SU-DHL-6 (cell line): ENCODE data around the gene FAM163B.

Source experiments
- H2AFZ ChIP-seq: fragments of 200-600 bp; sonication (generic); 2 replicates; pipeline ENCODE4 v1.6.1; 2014; ENCODE audit warnings: low read depth, mild to moderate bottlenecking, moderate library complexity, mixed read lengths, antibody characterized with exemption, low read length; ENCODE audit not compliant: severe bottlenecking
- H3F3A ChIP-seq: fragments of 200-600 bp; shearing (Covaris generic); 2 replicates; pipeline ENCODE4 v1.6.0; 2016; ENCODE audit warnings: antibody characterized with exemption, mild to moderate bottlenecking; ENCODE audit not compliant: insufficient read depth
- H3K27ac ChIP-seq: fragments of 200-600 bp; sonication (generic); 2 replicates; pipeline ENCODE4 v1.5.1; 2016; ENCODE audit warnings: low read depth, mild to moderate bottlenecking, low read length, moderate library complexity, mixed read lengths
- H3K27me3 ChIP-seq: fragments of 200-600 bp; sonication (generic), shearing (Covaris generic); 2 replicates; pipeline ENCODE4 v1.6.0; 2014; ENCODE audit warnings: mild to moderate bottlenecking, low read length
- H3K36me3 ChIP-seq: fragments of 200-600 bp; sonication (generic); 2 replicates; pipeline ENCODE4 v1.6.1; 2014; ENCODE audit warnings: mild to moderate bottlenecking, low read length, mixed read lengths
- H3K4me2 ChIP-seq: fragments of 300-600, 200-600 bp; shearing (Covaris generic), sonication (generic); 2 replicates; pipeline ENCODE4 v1.6.0; 2014; ENCODE audit warnings: low read length, low read depth, mild to moderate bottlenecking; ENCODE audit not compliant: poor library complexity, severe bottlenecking
- H3K4me3 ChIP-seq: fragments of 200-600 bp; sonication (generic); 2 replicates; pipeline ENCODE4 v1.5.1; 2014; ENCODE audit warnings: antibody characterized with exemption, low read length, mild to moderate bottlenecking, mixed read lengths; ENCODE audit not compliant: insufficient read depth, poor library complexity, severe bottlenecking
- H3K79me2 ChIP-seq: fragments of 200-600 bp; sonication (generic); 2 replicates; pipeline ENCODE4 v1.6.1; 2014; ENCODE audit warnings: mild to moderate bottlenecking, low read length, moderate library complexity; ENCODE audit not compliant: insufficient read depth
- H3K9ac ChIP-seq: fragments of 200-600 bp; sonication (generic); 2 replicates; pipeline ENCODE4 v1.7.0; 2014; ENCODE audit warnings: mild to moderate bottlenecking, low read length
- H3K9me2 ChIP-seq: fragments of 200-600 bp; sonication (generic); replicated peaks from 2 replicates; pipeline ENCODE4 v1.6.1; 2014; ENCODE audit warnings: low read length; ENCODE audit not compliant: insufficient read depth
- H3K9me3 ChIP-seq: fragments of 200-600 bp; sonication (generic); 2 replicates; pipeline ENCODE4 v1.6.1; 2014; ENCODE audit warnings: low read length, mixed read lengths; ENCODE audit not compliant: insufficient read depth
- H4K20me1 ChIP-seq: fragments of 200-600 bp; sonication (generic); 2 replicates; pipeline ENCODE4 v1.6.1; 2014; ENCODE audit warnings: low read depth, mild to moderate bottlenecking, antibody characterized with exemption, low read length, moderate library complexity, mixed read lengths
- CTCF ChIP-seq: fragments of 200-600 bp; sonication (generic); IDR thresholded peaks from one replicate; pipeline ENCODE4 v1.5.1; 2017; ENCODE audit warnings: antibody characterized with exemption, mild to moderate bottlenecking, low read length, moderate library complexity; ENCODE audit not compliant: insufficient read depth, poor library complexity, severe bottlenecking
- EZH2phosphoT487 ChIP-seq: fragments of 200-600 bp; sonication (generic), shearing (Covaris generic); conservative IDR thresholded peaks from 2 replicates; pipeline ENCODE4 v1.6.1; 2018; ENCODE audit warnings: mild to moderate bottlenecking, antibody characterized with exemption, low read length, moderate library complexity, mixed read lengths

Gene FAM163B

DNA sequence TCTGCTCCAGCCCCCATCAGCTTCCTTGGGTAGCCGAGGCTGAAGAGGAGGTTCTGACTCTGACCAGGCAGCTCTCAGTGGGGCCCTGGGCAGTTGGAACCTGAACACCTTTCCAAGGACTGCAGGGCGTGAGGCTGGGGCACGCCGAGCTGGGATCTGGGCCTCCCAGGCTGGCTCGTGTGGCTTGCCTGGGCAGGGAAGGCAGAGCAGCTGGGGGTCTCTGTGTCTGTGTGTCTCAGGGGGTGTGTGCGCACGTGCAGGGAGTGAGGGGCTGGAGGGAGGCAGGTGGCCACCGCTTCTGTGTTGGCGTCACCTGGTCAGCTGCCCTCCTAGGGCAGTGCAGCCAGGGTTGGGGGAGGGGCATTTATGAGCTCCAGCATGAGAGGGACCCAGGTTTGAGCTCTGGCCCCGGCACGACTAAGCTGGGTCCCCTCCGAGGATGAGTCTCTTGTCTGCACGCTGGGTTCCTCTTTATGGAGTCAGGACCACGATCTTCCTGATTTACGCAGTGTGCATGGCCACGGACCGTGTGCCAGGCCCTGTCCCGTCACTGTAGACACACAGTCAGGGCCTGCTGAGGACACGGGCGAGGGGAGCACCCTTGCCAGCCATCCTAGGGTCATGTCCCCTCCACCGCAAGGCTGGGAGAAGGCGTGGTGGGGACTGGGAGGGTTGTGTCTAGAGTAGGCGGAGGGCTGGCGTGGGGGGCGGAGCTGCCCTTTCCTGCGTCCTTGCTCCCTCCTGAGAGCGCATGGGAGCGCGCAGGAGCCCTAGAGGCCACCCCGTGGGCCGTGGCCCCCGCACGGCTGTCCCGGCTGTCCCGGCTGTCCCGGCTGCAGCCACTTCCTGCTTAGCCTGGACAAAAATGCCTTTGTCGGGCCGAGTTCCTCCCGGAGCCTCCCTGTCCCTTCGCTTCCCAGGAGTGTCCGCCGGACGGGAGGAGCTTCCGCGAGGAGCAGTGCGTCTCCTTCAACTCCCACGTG is 70.0 kb downstream of the FAM163B start:
- Histone ChIP-seq H3K27ac (no peak overlapping the region), H2AFZ (no peak overlapping the region), H3F3A (no peaks in the 10 kb centered on the region), H3K9me2 (no peaks in the 10 kb centered on the region), H3K9me3 (no peaks in the 10 kb centered on the region), H3K4me3 (no peak overlapping the region), H3K36me3 (no peaks in the 10 kb centered on the region), H3K4me2 (no peak overlapping the region), H3K79me2 (no peaks in the 10 kb centered on the region), H3K27me3 (no peaks in the 10 kb centered on the region), H3K9ac (no peak overlapping the region), H4K20me1 (no peaks in the 10 kb centered on the region)
- TF ChIP-seq EZH2phosphoT487 (no peak), CTCF (no peak)

GRCh38 chr9:133538176-133538575 is 71.0 kb downstream of the FAM163B start:
- H3K27me3 ChIP-seq, result no peaks in the 10 kb centered on the region
- H3K27ac ChIP-seq, result no peak overlapping the region
- H4K20me1 ChIP-seq, result no peaks in the 10 kb centered on the region
- no peak overlapping the region for H2AFZ ChIP-seq
- H3K79me2 ChIP-seq, result no peaks in the 10 kb centered on the region
- H3K4me3 ChIP-seq, result no peak overlapping the region
- TF ChIP-seq EZH2phosphoT487, result no peak
- no peak for TF ChIP-seq CTCF
- H3K36me3 ChIP-seq, result no peaks in the 10 kb centered on the region
- no peaks in the 10 kb centered on the region for H3K9me2 ChIP-seq
- H3F3A ChIP-seq, result no peaks in the 10 kb centered on the region
- H3K9me3 ChIP-seq, result no peaks in the 10 kb centered on the region
- H3K4me2 ChIP-seq, result no peak overlapping the region
- H3K9ac ChIP-seq, result no peak overlapping the region

- no peak overlapping the region for H3K27ac ChIP-seq
- H3K4me3 ChIP-seq, result no peak overlapping the region
- H3K9me2 ChIP-seq, result no peaks in the 10 kb centered on the region
- no peak for TF ChIP-seq EZH2phosphoT487
- no peak for TF ChIP-seq CTCF
- H3K36me3 ChIP-seq, result no peaks in the 10 kb centered on the region
- H3K79me2 ChIP-seq, result no peaks in the 10 kb centered on the region
- H3K9ac ChIP-seq, result no peak overlapping the region
- no peaks in the 10 kb centered on the region for H3K9me3 ChIP-seq
- no peaks in the 10 kb centered on the region for H3F3A ChIP-seq
- H3K4me2 ChIP-seq, result no peak overlapping the region
- no peaks in the 10 kb centered on the region for H3K27me3 ChIP-seq
- no peaks in the 10 kb centered on the region for H4K20me1 ChIP-seq
- no peak overlapping the region for H2AFZ ChIP-seq
These were observed 71.9 kb downstream of the FAM163B start for GRCh38 chr9:133537257-133537656.
